K562 (cell line): ENCODE results near the gene LAPTM5. TPM values are rescaled to one million over a fixed set of nuclear protein-coding genes. Genes with fewer than 3 reads are reported as not detected.

ENCODE experiments used
- FOXJ2 ChIP-seq: fragments of 200-800 bp; sonication (Bioruptor generic); IDR thresholded peaks from 2 replicates; pipeline ENCODE4 v1.6.1; 2016; ENCODE audit warnings: missing genetic modification characterization, missing compliant biosample characterization
- ID3 ChIP-seq, 2 experiments: fragments of 250-450 bp in 1 of 2; fragments of 450-650 bp in 1 of 2; sonication (Bioruptor Pico) in 1 of 2; IDR thresholded peaks; 2 replicates each; pipeline versions ENCODE4 v1.6.1 to v1.8.0; 2016 to 2021; ENCODE audit warnings: mild to moderate bottlenecking in 2 of 2, moderate library complexity in 2 of 2, missing compliant biosample characterization in 1 of 2, missing genetic modification characterization in 1 of 2
- MAX ChIP-seq: sonication (generic); formaldehyde crosslinking; IDR thresholded peaks from 2 replicates; pipeline ENCODE4 v1.9.0; 2022; ENCODE audit warnings: mild to moderate bottlenecking, missing genetic modification reagents
- NCOR1 ChIP-seq: fragments of 450-650 bp; IDR thresholded peaks from 2 replicates; pipeline ENCODE4 v1.6.1; 2016; ENCODE audit warnings: mild to moderate bottlenecking, moderate library complexity
- NFYB ChIP-seq: IDR thresholded peaks from 2 replicates; pipeline ENCODE4 v1.6.1; 2011; ENCODE audit warnings: mild to moderate bottlenecking, moderate library complexity; ENCODE audit not compliant: insufficient read length; ENCODE audit errors: extremely low read depth
- RCOR1 ChIP-seq, 2 experiments: IDR thresholded peaks; 2 replicates each; pipeline ENCODE4 v1.6.1; 2012; ENCODE audit warnings: low read depth in 2 of 2, low read length in 2 of 2, borderline replicate concordance in 1 of 2, improper control_type of control experiment in 1 of 2
- RFX5 ChIP-seq: IDR thresholded peaks from 2 replicates; pipeline ENCODE4 v1.6.1; 2011; ENCODE audit warnings: low read depth, mild to moderate bottlenecking, improper control_type of control experiment, low read length
- ZBTB34 ChIP-seq: fragments of 250-450 bp; sonication (Bioruptor Pico); IDR thresholded peaks from 2 replicates; pipeline ENCODE4 v1.8.0; 2021; ENCODE audit warnings: mild to moderate bottlenecking, moderate library complexity
- ZNF609 ChIP-seq: sonication (generic); formaldehyde crosslinking; IDR thresholded peaks from 2 replicates; pipeline ENCODE4 v1.8.1; 2023; ENCODE audit warnings: missing genetic modification reagents, mild to moderate bottlenecking, borderline replicate concordance
- ZNF717 ChIP-seq: fragments of 250-450 bp; sonication (Bioruptor Pico); IDR thresholded peaks from 2 replicates; pipeline ENCODE4 v1.5.0; 2021
- polyA plus RNA-seq, 8 experiments: library from polyadenylated mRNA; depleted of rRNA in 4 of 8; stranded (reverse) in 5 of 8; unstranded in 3 of 8; fragments of >200 nt; fragmentation: Nextera tagmentation in 2 of 8; fragmentation: Illumina TruSeq in 1 of 8; extraction: Ambion mirVana in 2 of 8; extraction: Trizol in 1 of 8; gene quantifications; 2 replicates each; pipeline versions ENCODE4 v1.2.1 to v1.2.3, GENCODE V29; 2011 to 2014; ENCODE audit warnings: inconsistent platforms in 1 of 8, missing spikeins in 1 of 8
- total RNA-seq, 7 experiments: library from RNA; depleted of rRNA in 6 of 7; stranded (reverse); fragments of >200 nt in 6 of 7; fragmentation: Illumina TruSeq in 2 of 7; extraction: Trizol in 2 of 7; gene quantifications; 2 replicates each; pipeline versions ENCODE4 v1.2.1 to v1.2.3, GENCODE V29; 2011 to 2021; ENCODE audit warnings: low replicate concordance in 1 of 7
- TF ChIP-seq, protein P1 (sequence below): fragments of 450-650 bp; formaldehyde crosslinking; IDR thresholded peaks from 2 replicates; pipeline ENCODE4 v1.4.0; 2022; ENCODE audit warnings: mild to moderate bottlenecking, moderate library complexity
- TF ChIP-seq, protein P2 (sequence below): sonication (generic); formaldehyde crosslinking; IDR thresholded peaks from 2 replicates; pipeline ENCODE4 v1.8.0; 2022; ENCODE audit warnings: missing genetic modification reagents, mild to moderate bottlenecking, borderline replicate concordance
- TF ChIP-seq, protein P3 (sequence below): fragments of 450-650 bp; conservative IDR thresholded peaks from 2 replicates; pipeline ENCODE4 v1.6.1; 2016; ENCODE audit warnings: missing genetic modification characterization, low read depth, mild to moderate bottlenecking, missing compliant biosample characterization, moderate library complexity

Gene LAPTM5
- total and polyA plus RNA-seq, 9 of the 15 experiments (the other 6 are each of a cell fraction or from before 2014, with no cell fraction given): 2.4 to 47.3 (median 20.3) TPM

DNA sequence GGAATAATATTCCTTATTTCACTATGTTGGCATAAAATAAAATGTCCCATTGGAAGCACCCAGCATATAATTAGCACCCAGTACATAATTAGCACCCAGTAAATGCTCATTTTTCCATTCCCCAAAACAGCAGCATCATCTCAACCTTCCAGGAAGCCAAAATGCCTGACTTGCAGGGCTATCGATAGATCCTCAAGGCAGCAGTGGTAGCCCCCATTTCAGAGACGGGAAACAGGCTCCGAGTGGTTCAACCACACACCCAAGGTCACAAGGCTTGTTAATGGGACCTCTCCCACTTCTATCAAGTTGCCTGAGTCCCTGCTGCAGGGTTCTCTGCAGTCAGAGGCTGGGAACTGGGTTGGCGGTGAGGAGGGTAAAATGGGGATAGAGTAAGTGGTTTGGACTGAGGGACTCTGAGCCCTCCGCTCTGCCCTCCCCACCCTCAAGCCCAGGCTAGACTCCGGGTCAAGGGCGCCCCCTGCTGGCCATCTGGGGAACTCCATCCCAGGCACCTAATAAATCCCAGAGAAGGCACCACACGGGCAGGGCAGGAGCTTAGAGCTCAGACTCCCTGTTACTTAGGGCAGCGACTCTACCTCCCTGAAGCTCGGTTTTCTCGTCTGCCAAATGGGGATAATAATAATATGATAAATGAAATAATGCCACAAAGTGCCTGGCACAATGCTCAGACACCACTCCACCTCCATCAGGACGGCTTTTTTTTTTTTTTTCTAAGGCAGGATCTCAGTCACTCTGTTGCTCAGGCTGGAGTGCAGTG lies 21.9 kb upstream of the LAPTM5 start (continued):
- TF ChIP-seq MAX (CRISPR knock-in tag): no peak
- no peak for TF ChIP-seq FOXJ2
- TF ChIP-seq, protein P1, sequence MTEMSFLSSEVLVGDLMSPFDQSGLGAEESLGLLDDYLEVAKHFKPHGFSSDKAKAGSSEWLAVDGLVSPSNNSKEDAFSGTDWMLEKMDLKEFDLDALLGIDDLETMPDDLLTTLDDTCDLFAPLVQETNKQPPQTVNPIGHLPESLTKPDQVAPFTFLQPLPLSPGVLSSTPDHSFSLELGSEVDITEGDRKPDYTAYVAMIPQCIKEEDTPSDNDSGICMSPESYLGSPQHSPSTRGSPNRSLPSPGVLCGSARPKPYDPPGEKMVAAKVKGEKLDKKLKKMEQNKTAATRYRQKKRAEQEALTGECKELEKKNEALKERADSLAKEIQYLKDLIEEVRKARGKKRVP (CRISPR knock-in tag): peak; percentile 21; the same call in 1 of the 2 replicates
- no peak for TF ChIP-seq NFYB
- no peak for TF ChIP-seq ZNF717
- TF ChIP-seq ZNF609: peak; percentile 41; the same call in 1 of the 2 replicates
- peak; percentile 43 to 79; a peak in 3 of 4 replicates for TF ChIP-seq RCOR1 (IDR thresholded peaks at IDR 0.05; ENCODE audit: borderline replicate concordance in 1 of 2, low read depth in 2 of 2, low read length in 2 of 2)
- TF ChIP-seq ZBTB34 (CRISPR knock-in tag): no peak
- no peak for TF ChIP-seq RFX5
- no peak for TF ChIP-seq ID3 (CRISPR knock-in tag; IDR thresholded peaks at IDR 0.05)
- peak; percentile 64 for TF ChIP-seq ID3 (tag; IDR thresholded peaks at IDR 0.05)
- TF ChIP-seq, protein P2, sequence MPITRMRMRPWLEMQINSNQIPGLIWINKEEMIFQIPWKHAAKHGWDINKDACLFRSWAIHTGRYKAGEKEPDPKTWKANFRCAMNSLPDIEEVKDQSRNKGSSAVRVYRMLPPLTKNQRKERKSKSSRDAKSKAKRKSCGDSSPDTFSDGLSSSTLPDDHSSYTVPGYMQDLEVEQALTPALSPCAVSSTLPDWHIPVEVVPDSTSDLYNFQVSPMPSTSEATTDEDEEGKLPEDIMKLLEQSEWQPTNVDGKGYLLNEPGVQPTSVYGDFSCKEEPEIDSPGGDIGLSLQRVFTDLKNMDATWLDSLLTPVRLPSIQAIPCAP (CRISPR knock-in tag): no peak
- no peak for TF ChIP-seq NCOR1
- TF ChIP-seq, protein P3, sequence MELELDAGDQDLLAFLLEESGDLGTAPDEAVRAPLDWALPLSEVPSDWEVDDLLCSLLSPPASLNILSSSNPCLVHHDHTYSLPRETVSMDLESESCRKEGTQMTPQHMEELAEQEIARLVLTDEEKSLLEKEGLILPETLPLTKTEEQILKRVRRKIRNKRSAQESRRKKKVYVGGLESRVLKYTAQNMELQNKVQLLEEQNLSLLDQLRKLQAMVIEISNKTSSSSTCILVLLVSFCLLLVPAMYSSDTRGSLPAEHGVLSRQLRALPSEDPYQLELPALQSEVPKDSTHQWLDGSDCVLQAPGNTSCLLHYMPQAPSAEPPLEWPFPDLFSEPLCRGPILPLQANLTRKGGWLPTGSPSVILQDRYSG (tag): peak; percentile 84
